HCT116 (cell line): ENCODE measurements around the gene DNAH10.

Experiments
- CBX3 ChIP-seq: IDR thresholded peaks from 2 replicates; pipeline ENCODE4 v1.6.1; 2012; ENCODE audit warnings: low read depth
- CTCF ChIP-seq, 3 experiments: fragments of 200-600 bp in 1 of 3; sonication (generic) in 1 of 3; IDR thresholded peaks in 2 of 3; conservative IDR thresholded peaks in 1 of 3; 2 replicates each; pipeline ENCODE4 v1.5.1; 2012 to 2017; ENCODE audit warnings: low read depth in 2 of 3, low read length in 2 of 3, antibody characterized with exemption in 1 of 3, borderline replicate concordance in 1 of 3, control low read depth in 1 of 3, mild to moderate bottlenecking in 1 of 3, mixed read lengths in 1 of 3, mixed run types in 1 of 3, moderate library complexity in 1 of 3; ENCODE audit not compliant: insufficient read depth in 1 of 3
- ELF1 ChIP-seq: IDR thresholded peaks from 2 replicates; pipeline ENCODE4 v1.6.1; 2012; ENCODE audit warnings: low read depth, borderline replicate concordance
- EZH2 ChIP-seq: fragments of 200-600 bp; sonication (generic); IDR thresholded peaks from 2 replicates; pipeline ENCODE4 v1.6.1; 2017; ENCODE audit warnings: antibody characterized with exemption, mixed run types
- EZH2phosphoT487 ChIP-seq: fragments of 200-600 bp; IDR thresholded peaks from 2 replicates; pipeline ENCODE4 v1.6.1; 2018; ENCODE audit warnings: antibody characterized with exemption, borderline replicate concordance
- FOSL1 ChIP-seq: IDR thresholded peaks from 2 replicates; pipeline ENCODE4 v1.6.1; 2012; ENCODE audit warnings: low read depth
- MAX ChIP-seq: IDR thresholded peaks from 2 replicates; pipeline ENCODE4 v1.6.1; 2012
- POLR2A ChIP-seq: IDR thresholded peaks from 2 replicates; pipeline ENCODE4 v1.7.0; 2011; ENCODE audit warnings: borderline replicate concordance; ENCODE audit not compliant: insufficient read depth, insufficient read length; ENCODE audit errors: extremely low read depth
- POLR2AphosphoS5 ChIP-seq: IDR thresholded peaks from 2 replicates; pipeline ENCODE4 v1.6.1; 2011; ENCODE audit warnings: mild to moderate bottlenecking, low read depth, low read length, moderate library complexity
- RAD21 ChIP-seq: IDR thresholded peaks from 2 replicates; pipeline ENCODE4 v1.6.1; 2012; ENCODE audit warnings: low read depth, mild to moderate bottlenecking
- SIN3A ChIP-seq: IDR thresholded peaks from 2 replicates; pipeline ENCODE4 v1.6.1; 2012; ENCODE audit warnings: low read depth
- SRF ChIP-seq: IDR thresholded peaks from 2 replicates; pipeline ENCODE4 v1.6.1; 2012; ENCODE audit warnings: low read depth
- TCF7L2 ChIP-seq: IDR thresholded peaks from 2 replicates; pipeline ENCODE4 v1.7.0; 2011; ENCODE audit warnings: borderline replicate concordance, inconsistent platforms; ENCODE audit not compliant: insufficient read depth, insufficient read length; ENCODE audit errors: extremely low read depth
- TF ChIP-seq, protein P1 (sequence below): IDR thresholded peaks from 2 replicates; pipeline ENCODE4 v1.6.1; 2012; ENCODE audit warnings: low read depth

DNA sequence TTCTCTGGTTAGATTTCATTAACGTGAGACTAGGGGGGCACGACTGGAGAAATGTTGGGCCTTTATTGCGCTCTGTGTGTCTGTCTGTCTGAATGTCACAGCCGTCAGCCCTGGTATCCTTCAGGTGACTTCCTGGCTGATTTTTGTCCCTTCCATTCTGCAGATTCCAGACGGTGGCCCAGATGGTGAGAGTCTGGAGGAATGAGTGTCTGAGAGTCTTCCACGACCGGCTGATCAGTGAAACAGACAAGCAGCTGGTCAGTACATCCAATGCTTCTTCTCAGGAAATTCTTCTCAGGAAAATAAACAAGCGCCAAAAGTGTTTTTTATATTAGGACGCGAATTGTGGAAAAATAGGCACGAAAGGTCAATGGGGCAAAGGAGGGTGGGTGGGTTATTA, 117.0 kb downstream of the DNAH10 start:
- TF ChIP-seq, protein P1, sequence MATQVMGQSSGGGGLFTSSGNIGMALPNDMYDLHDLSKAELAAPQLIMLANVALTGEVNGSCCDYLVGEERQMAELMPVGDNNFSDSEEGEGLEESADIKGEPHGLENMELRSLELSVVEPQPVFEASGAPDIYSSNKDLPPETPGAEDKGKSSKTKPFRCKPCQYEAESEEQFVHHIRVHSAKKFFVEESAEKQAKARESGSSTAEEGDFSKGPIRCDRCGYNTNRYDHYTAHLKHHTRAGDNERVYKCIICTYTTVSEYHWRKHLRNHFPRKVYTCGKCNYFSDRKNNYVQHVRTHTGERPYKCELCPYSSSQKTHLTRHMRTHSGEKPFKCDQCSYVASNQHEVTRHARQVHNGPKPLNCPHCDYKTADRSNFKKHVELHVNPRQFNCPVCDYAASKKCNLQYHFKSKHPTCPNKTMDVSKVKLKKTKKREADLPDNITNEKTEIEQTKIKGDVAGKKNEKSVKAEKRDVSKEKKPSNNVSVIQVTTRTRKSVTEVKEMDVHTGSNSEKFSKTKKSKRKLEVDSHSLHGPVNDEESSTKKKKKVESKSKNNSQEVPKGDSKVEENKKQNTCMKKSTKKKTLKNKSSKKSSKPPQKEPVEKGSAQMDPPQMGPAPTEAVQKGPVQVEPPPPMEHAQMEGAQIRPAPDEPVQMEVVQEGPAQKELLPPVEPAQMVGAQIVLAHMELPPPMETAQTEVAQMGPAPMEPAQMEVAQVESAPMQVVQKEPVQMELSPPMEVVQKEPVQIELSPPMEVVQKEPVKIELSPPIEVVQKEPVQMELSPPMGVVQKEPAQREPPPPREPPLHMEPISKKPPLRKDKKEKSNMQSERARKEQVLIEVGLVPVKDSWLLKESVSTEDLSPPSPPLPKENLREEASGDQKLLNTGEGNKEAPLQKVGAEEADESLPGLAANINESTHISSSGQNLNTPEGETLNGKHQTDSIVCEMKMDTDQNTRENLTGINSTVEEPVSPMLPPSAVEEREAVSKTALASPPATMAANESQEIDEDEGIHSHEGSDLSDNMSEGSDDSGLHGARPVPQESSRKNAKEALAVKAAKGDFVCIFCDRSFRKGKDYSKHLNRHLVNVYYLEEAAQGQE, result no peak
- TF ChIP-seq EZH2, result no peak
- TF ChIP-seq CTCF (IDR thresholded peaks at IDR 0.05 in 2 of 3, conservative IDR thresholded peaks at IDR 0.05 in 1 of 3; ENCODE audit: borderline replicate concordance in 1 of 3, insufficient read depth in 1 of 3, low read depth in 2 of 3, low read length in 2 of 3), result no peak
- no peak for TF ChIP-seq POLR2AphosphoS5
- no peak for TF ChIP-seq MAX
- no peak for TF ChIP-seq POLR2A
- TF ChIP-seq RAD21, result no peak
- TF ChIP-seq FOSL1, result no peak
- no peak for TF ChIP-seq ELF1
- no peak for TF ChIP-seq SRF
- TF ChIP-seq TCF7L2, result no peak
- no peak for TF ChIP-seq CBX3
- no peak for TF ChIP-seq EZH2phosphoT487
- no peak for TF ChIP-seq SIN3A
